Transverse colon (tissue), 3 donors: Measurements from ENCODE around the gene ABCB11.

Source experiments
- POLR2A ChIP-seq: fragments of 450-650 bp; IDR thresholded peaks from one replicate; pipeline ENCODE4 v1.6.1; 2016; ENCODE audit warnings: antibody characterized with exemption, mild to moderate bottlenecking, moderate library complexity
- TF ChIP-seq, protein P1 (sequence below), 5 experiments: fragments of 200-600 bp in 3 of 5; fragments of 450-650 bp in 2 of 5; sonication (generic) in 3 of 5; IDR thresholded peaks; 1 replicate in 2 of 5; 2 replicates in 3 of 5; pipeline ENCODE4 v1.5.1; 2016 to 2017; ENCODE audit warnings: antibody characterized with exemption in 5 of 5, inconsistent platforms in 3 of 5, mild to moderate bottlenecking in 2 of 5, moderate library complexity in 1 of 5

DNA sequence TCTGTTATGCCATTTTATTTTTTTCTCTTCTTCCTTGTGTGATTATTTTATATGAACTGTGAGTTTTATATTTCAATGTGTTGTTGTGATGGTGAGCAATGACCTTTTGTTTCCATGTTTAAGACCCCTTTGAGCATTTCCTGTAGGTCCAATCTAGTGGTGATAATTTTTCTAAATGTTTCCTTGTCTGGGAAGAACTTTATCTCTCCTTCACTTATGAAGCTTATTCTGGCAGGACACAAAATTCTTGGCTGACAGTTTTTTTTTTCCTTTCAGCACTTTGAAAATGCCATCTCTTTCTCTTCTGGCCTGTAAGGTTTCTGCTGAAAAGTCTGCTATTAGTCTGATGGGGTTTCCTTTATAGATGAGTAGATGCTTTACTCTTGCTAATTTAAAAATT lies 76.9 kb downstream of the ABCB11 start:
- TF ChIP-seq, protein P1, sequence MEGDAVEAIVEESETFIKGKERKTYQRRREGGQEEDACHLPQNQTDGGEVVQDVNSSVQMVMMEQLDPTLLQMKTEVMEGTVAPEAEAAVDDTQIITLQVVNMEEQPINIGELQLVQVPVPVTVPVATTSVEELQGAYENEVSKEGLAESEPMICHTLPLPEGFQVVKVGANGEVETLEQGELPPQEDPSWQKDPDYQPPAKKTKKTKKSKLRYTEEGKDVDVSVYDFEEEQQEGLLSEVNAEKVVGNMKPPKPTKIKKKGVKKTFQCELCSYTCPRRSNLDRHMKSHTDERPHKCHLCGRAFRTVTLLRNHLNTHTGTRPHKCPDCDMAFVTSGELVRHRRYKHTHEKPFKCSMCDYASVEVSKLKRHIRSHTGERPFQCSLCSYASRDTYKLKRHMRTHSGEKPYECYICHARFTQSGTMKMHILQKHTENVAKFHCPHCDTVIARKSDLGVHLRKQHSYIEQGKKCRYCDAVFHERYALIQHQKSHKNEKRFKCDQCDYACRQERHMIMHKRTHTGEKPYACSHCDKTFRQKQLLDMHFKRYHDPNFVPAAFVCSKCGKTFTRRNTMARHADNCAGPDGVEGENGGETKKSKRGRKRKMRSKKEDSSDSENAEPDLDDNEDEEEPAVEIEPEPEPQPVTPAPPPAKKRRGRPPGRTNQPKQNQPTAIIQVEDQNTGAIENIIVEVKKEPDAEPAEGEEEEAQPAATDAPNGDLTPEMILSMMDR (IDR thresholded peaks at IDR 0.05): no peak
- no peak for TF ChIP-seq POLR2A
